Measurements from ENCODE around the gene ACTL6B.
A peak's percentile ranks its signal among the peaks of the same experiment; 100 is the strongest.

Gene ACTL6B

DNA sequence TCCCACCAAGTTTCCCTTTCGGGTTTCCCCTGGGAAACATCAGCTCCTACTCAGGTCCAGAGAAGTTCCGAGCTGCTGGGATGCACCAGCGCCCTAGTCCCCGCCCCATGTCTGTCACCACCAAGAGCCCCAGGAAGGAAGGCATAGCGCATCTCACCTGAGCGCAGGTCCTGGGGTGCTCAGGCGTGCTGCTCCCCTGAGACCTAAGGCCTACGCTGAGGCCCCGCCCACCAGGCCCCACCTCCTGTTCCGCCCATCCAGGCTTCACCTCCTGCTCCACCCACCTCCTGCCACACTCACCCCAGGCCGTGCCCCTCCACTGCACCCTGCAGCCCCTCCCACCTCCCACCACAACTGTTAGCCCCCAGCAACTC lies 13.7 kb downstream of the ACTL6B start:
- Histone ChIP-seq H3K4me3 (ENCODE audit: insufficient read length, low read depth) (no peak overlapping the region), H3K4me1 (ENCODE audit: insufficient read depth, insufficient read length) (peaks cover 8% of the 10 kb centered on the region), H3K27me3 (ENCODE audit: insufficient read depth, insufficient read length) (no peaks in the 10 kb centered on the region), H3K9ac (ENCODE audit: insufficient read length, low read depth) (no peak overlapping the region), H3K9me3 (ENCODE audit: insufficient read depth, low read length) (no peaks in the 10 kb centered on the region), H3K36me3 (ENCODE audit: insufficient read depth, insufficient read length, low read length) (no peaks in the 10 kb centered on the region)
- no peak for DNase-seq (ENCODE audit: low read depth, low spot score)
- no peak for TF ChIP-seq SUZ12 (IDR thresholded peaks at IDR 0.05; ENCODE audit: extremely low read depth, insufficient read depth, insufficient read length)
- no peak for TF ChIP-seq ZNF274 (IDR thresholded peaks at IDR 0.05; ENCODE audit: low read depth, low read length)
- no peak for TF ChIP-seq YY1 (IDR thresholded peaks at IDR 0.05; ENCODE audit: insufficient read depth, insufficient read length)

GRCh38 chr7:100641860-100642533 lies 14.3 kb downstream of the ACTL6B start:
- Histone ChIP-seq H3K27me3 (ENCODE audit: insufficient read depth, insufficient read length) (no peaks in the 10 kb centered on the region), H3K4me1 (ENCODE audit: insufficient read depth, insufficient read length) (peaks cover 8% of the 10 kb centered on the region), H3K4me3 (ENCODE audit: insufficient read length, low read depth) (no peak overlapping the region), H3K36me3 (ENCODE audit: insufficient read depth, insufficient read length, low read length) (no peaks in the 10 kb centered on the region), H3K9me3 (ENCODE audit: insufficient read depth, low read length) (no peaks in the 10 kb centered on the region), H3K9ac (ENCODE audit: insufficient read length, low read depth) (no peak overlapping the region)
- no peak for TF ChIP-seq SUZ12 (IDR thresholded peaks at IDR 0.05; ENCODE audit: extremely low read depth, insufficient read depth, insufficient read length)
- DNase-seq (ENCODE audit: low read depth, low spot score), result no peak

DNA sequence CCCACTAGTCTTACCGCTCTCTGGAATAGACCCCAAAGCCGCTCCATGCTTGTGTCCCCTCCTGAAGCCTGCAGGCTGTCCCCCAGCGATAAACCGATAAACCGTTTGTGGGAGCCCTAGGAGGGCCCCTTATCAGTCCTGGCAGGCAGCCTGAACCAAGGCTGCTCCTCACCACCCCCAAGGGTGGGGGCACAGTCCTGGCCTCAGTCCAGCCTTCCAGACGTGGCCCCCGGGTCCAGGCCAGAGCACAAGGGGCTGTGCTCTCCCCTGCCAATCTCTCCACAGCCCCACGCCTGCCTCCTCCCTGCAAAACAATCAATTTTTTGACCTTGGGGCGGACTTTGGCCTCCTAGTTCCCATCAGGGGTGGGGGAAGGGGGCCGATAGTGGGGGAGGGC lies 14.8 kb downstream of the ACTL6B start, which contains the start of gene TFR2:
Gene TFR2 (minus strand): TSS at position 90 of the 397 bp plus-strand sequence. CDS start 43 bp downstream, at position 47.
- DNase-seq (ENCODE audit: low read depth, low spot score), result no peak
- Histone ChIP-seq H3K9me3 (ENCODE audit: insufficient read depth, low read length) (no peaks in the 10 kb centered on the region), H3K4me3 (ENCODE audit: insufficient read length, low read depth) (no peak within 1 kb of the TSS), H3K36me3 (ENCODE audit: insufficient read depth, insufficient read length, low read length) (no peaks in the 10 kb centered on the region), H3K9ac (ENCODE audit: insufficient read length, low read depth) (peak within 1 kb of the TSS; percentile 21), H3K27me3 (ENCODE audit: insufficient read depth, insufficient read length) (no peaks in the 10 kb centered on the region), H3K4me1 (ENCODE audit: insufficient read depth, insufficient read length) (peaks cover 8% of the 10 kb centered on the region)
- TF ChIP-seq ZNF274 (IDR thresholded peaks at IDR 0.05; ENCODE audit: low read depth, low read length), result no peak
- TF ChIP-seq SUZ12 (IDR thresholded peaks at IDR 0.05; ENCODE audit: extremely low read depth, insufficient read depth, insufficient read length), result no peak
- no peak for TF ChIP-seq YY1 (IDR thresholded peaks at IDR 0.05; ENCODE audit: insufficient read depth, insufficient read length)

DNA sequence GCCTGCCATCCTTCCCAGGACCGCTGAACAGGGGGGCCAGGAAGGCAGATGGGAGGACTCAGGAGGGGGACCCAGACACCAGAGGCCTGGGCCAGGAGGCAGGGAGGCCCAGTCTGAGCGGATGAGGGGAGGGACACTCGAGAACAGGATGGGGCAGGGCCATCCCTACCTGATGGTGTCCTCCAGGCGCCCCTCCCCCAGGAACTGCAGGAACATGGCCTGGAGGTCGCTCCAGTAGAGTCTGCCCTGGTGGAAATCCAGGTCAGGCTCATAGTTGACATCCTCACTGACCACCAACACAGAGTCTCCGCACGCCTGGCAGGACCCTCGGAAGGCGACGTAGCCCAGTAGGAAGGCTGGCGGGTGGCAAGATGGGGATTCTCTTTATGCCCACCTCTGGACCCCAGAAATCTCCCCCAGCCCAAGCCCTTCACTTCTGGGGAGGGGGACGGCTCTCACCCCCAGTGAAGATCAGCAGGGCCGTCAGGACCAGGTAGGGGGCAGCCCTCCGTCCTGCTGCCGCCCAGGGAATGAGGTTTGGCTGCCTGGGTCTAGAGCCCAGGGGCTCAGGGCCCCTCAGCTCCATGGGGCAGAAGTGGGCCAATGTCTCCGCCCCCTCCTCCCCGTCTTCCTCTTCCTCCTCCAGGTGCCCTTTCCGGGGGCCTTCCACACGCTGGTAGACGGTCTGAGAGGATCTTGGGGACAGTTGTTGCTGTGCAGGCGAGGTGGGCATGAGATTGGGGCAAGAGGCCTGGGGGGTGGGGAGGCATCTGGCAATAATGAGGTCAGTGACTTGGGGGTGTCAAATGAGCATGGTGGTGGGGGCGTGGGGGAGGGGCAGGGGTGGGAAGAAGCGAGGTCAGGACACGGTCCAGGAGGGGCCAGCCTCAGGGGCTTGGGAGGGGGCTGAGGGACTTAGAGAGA lies 15.5 kb downstream of the ACTL6B start:
- H3K36me3 ChIP-seq (ENCODE audit: insufficient read depth, insufficient read length, low read length), result no peaks in the 10 kb centered on the region
- no peak overlapping the region for H3K4me3 ChIP-seq (ENCODE audit: insufficient read length, low read depth)
- DNase-seq (ENCODE audit: low read depth, low spot score), result no peak
- peaks cover 8% of the 10 kb centered on the region for H3K4me1 ChIP-seq (ENCODE audit: insufficient read depth, insufficient read length)
- no peaks in the 10 kb centered on the region for H3K9me3 ChIP-seq (ENCODE audit: insufficient read depth, low read length)
- no peak for TF ChIP-seq ZNF274 (IDR thresholded peaks at IDR 0.05; ENCODE audit: low read depth, low read length)
- TF ChIP-seq YY1 (IDR thresholded peaks at IDR 0.05; ENCODE audit: insufficient read depth, insufficient read length), result no peak
- TF ChIP-seq SUZ12 (IDR thresholded peaks at IDR 0.05; ENCODE audit: extremely low read depth, insufficient read depth, insufficient read length), result no peak
- peak overlapping the region; percentile 21 for H3K9ac ChIP-seq (ENCODE audit: insufficient read length, low read depth)
- no peaks in the 10 kb centered on the region for H3K27me3 ChIP-seq (ENCODE audit: insufficient read depth, insufficient read length)

GRCh38 chr7:100639995-100640516 lies 16.2 kb downstream of the ACTL6B start:
- no peaks in the 10 kb centered on the region for H3K27me3 ChIP-seq (ENCODE audit: insufficient read depth, insufficient read length)
- no peak for DNase-seq (ENCODE audit: low read depth, low spot score)

DNA sequence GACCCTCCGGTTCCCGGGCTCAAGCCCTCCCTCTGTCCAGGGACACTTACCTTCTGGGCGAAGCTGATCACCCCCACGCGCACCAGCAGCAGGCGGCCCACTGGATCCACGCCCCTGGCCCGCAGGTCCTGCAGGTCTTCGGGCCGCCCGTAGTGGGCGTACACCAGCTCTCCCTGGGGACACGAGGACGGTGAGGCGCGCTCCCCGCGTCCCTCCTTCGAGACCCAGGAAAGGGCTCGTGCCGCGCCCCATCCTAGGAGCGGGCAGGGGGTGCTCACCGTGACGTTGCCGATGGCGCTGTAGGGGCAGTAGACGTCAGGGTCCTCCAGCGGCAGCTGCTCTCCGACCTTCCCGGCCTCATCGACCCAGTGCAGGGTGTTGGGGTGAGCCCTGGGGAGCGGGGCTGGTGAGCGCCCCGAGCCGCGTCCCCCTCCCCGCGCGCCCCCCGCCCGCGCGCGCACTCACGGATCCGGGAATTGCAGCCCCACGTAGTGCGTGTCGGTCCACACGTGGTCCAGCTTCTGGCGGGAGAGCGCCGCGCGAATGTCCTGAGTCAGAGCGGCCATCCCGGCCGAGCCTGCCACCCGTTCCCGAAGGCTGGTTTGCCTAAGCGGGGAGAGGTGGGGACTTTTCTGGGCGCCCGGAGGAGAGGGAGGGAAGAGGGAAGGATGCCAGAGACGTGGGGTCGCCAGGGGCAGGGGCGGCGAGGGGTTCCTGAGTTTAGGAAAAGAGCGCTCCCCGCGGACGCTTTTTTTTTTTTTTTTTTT lies 23.1 kb downstream of the ACTL6B start:
- Histone ChIP-seq H3K9ac (ENCODE audit: insufficient read length, low read depth) (peak overlapping the region; percentile 61), H3K4me3 (ENCODE audit: insufficient read length, low read depth) (peak overlapping the region; percentile 54), H3K36me3 (ENCODE audit: insufficient read depth, insufficient read length, low read length) (no peaks in the 10 kb centered on the region), H3K27me3 (ENCODE audit: insufficient read depth, insufficient read length) (no peaks in the 10 kb centered on the region), H3K4me1 (ENCODE audit: insufficient read depth, insufficient read length) (peaks cover 2% of the 10 kb centered on the region), H3K9me3 (ENCODE audit: insufficient read depth, low read length) (no peaks in the 10 kb centered on the region)
- DNase-seq (ENCODE audit: low read depth, low spot score), result no peak
- TF ChIP-seq YY1 (IDR thresholded peaks at IDR 0.05; ENCODE audit: insufficient read depth, insufficient read length), result no peak
- TF ChIP-seq ZNF274 (IDR thresholded peaks at IDR 0.05; ENCODE audit: low read depth, low read length), result no peak

More at GRCh38 chr7:100639995-100640516, 16.2 kb downstream of the ACTL6B start:
- H3K9ac ChIP-seq (ENCODE audit: insufficient read length, low read depth), result peak overlapping the region; percentile 21
- H3K4me3 ChIP-seq (ENCODE audit: insufficient read length, low read depth), result no peak overlapping the region
- peaks cover 8% of the 10 kb centered on the region for H3K4me1 ChIP-seq (ENCODE audit: insufficient read depth, insufficient read length)
- TF ChIP-seq YY1 (IDR thresholded peaks at IDR 0.05; ENCODE audit: insufficient read depth, insufficient read length) (no peak), SUZ12 (IDR thresholded peaks at IDR 0.05; ENCODE audit: extremely low read depth, insufficient read depth, insufficient read length) (no peak), ZNF274 (IDR thresholded peaks at IDR 0.05; ENCODE audit: low read depth, low read length) (no peak)
- H3K9me3 ChIP-seq (ENCODE audit: insufficient read depth, low read length), result no peaks in the 10 kb centered on the region
- no peaks in the 10 kb centered on the region for H3K36me3 ChIP-seq (ENCODE audit: insufficient read depth, insufficient read length, low read length)
